Calu3 (cell line): ENCODE data around the gene TMEM92. TPM values are rescaled to one million over a fixed set of nuclear protein-coding genes. Genes with fewer than 3 reads are reported as not detected.

Experiments
- BruUV-seq: library from RNA; stranded (reverse); fragments of 400-500 nt; replicated peaks from 2 replicates; lab custom pipeline; 2021; lab: Mats Ljungman, UMichigan
- CTCF ChIA-PET: fragments of 300-600 bp; sonication (Branson Sonifier 250); formaldehyde crosslinking; loops from one replicate; lab custom pipeline; 2022; ENCODE audit warnings: antibody characterized with exemption; lab: Charles Lee
- DNase-seq: peaks from one replicate; pipeline ENCODE4 v3.0.0; 2022
- H3K27ac Mint-ChIP-seq: one replicate; pipeline ENCODE4 v1.8.0; 2022; ENCODE audit warnings: mixed read lengths; ENCODE audit not compliant: unreplicated experiment
- H3K27me3 Mint-ChIP-seq: one replicate; pipeline ENCODE4 v1.8.0; 2022; ENCODE audit warnings: mixed read lengths; ENCODE audit not compliant: unreplicated experiment
- H3K36me3 Mint-ChIP-seq: one replicate; pipeline ENCODE4 v1.8.0; 2022; ENCODE audit warnings: mild to moderate bottlenecking, moderate library complexity, mixed read lengths; ENCODE audit not compliant: insufficient read depth, unreplicated experiment
- H3K4me1 Mint-ChIP-seq: one replicate; pipeline ENCODE4 v1.8.0; 2022; ENCODE audit warnings: mild to moderate bottlenecking, low read depth, mixed read lengths; ENCODE audit not compliant: unreplicated experiment
- H3K4me3 Mint-ChIP-seq: one replicate; pipeline ENCODE4 v1.8.0; 2022; ENCODE audit warnings: mild to moderate bottlenecking, low read depth, moderate library complexity, mixed read lengths; ENCODE audit not compliant: unreplicated experiment
- H3K9me3 Mint-ChIP-seq: one replicate; pipeline ENCODE4 v1.8.0; 2022; ENCODE audit warnings: low read depth, mixed read lengths; ENCODE audit not compliant: unreplicated experiment
- intact Hi-C: fragments of 100-400 bp; cut with micrococcal nuclease; formaldehyde crosslinking; loops from one replicate; pipeline ENCODE4 v1.10.0; 2022; ENCODE audit not compliant: unreplicated experiment
- total RNA-seq: library from RNA; stranded (reverse); gene quantifications from 2 replicates; pipeline ENCODE4 v1.2.3, GENCODE V29; 2022
- TF ChIP-seq, protein P1 (sequence below): fragments of 200-600 bp; IDR thresholded peaks from one replicate; pipeline ENCODE4 v1.8.0; 2022; ENCODE audit warnings: antibody characterized with exemption; ENCODE audit not compliant: unreplicated experiment

Gene TMEM92
- total RNA-seq, 1 experiment from 2014 or later, result 4.8 TPM

DNA sequence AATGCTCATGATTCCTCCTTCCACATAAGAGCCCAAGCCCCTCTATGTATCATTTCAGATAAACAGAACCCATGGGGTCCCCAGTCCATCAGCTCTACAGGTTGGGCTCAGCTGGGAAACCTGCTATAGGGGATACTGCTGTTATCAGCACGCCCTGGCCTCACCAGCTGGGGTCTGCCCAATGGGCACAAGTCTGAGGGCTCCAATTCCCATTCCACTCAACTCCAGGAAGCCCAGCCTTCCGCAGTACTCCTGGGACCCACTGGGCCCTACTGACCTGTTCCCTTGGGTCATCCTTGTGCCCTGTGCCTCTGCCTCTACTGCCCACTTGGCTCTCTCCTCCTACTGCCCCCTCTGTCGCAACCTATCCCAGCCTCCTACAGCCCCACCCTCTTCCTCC is 55.5 kb downstream of the TMEM92 start:
- no TSS peak for BruUV-seq
- CTCF ChIA-PET, result interaction anchor here (0.9 kb wide), 1 partner anchor 16 kb away, joined by 3 read pairs; the partner anchor contains the start of gene XYLT2
- DNase-seq, result no peak
- H3K4me1 Mint-ChIP-seq, result no peaks in the 10 kb centered on the region
- no peaks in the 10 kb centered on the region for H3K9me3 Mint-ChIP-seq
- TF ChIP-seq, protein P1, sequence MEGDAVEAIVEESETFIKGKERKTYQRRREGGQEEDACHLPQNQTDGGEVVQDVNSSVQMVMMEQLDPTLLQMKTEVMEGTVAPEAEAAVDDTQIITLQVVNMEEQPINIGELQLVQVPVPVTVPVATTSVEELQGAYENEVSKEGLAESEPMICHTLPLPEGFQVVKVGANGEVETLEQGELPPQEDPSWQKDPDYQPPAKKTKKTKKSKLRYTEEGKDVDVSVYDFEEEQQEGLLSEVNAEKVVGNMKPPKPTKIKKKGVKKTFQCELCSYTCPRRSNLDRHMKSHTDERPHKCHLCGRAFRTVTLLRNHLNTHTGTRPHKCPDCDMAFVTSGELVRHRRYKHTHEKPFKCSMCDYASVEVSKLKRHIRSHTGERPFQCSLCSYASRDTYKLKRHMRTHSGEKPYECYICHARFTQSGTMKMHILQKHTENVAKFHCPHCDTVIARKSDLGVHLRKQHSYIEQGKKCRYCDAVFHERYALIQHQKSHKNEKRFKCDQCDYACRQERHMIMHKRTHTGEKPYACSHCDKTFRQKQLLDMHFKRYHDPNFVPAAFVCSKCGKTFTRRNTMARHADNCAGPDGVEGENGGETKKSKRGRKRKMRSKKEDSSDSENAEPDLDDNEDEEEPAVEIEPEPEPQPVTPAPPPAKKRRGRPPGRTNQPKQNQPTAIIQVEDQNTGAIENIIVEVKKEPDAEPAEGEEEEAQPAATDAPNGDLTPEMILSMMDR, result no peak
- no peak overlapping the region for H3K4me3 Mint-ChIP-seq
- intact Hi-C loops, result no loop called here
- H3K27me3 Mint-ChIP-seq, result peaks cover 73% of the 10 kb centered on the region
- H3K36me3 Mint-ChIP-seq, result no peaks in the 10 kb centered on the region
- no peak overlapping the region for H3K27ac Mint-ChIP-seq

DNA sequence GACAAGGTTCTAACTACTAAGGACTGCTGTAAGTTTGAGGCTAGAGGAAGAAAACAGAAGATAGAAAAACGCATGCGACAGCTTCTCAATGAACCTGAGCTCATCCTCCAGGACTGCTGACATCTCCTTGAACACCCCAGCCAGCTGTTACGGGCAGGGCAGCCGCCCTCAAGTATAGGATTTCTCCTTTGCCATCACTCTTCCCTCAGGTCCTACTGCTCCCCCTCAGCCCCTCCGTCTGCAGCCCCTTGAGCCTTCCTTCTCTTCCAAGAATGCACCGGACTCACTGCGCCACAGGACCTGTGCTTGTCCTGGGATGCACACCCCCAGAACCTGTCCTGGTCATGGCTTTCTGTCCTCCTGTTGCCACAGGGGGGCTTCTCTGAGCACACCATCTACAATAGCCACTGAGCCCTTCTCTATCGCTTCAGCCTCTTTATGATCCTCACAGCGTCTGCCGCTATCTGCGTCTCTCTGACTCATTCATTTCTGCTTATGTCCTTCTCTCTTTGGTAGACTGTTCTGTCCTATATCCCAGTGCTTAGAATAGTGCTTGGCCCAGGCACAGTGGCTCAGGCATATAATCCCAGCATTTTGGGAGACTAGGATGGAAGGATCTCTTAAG is 56.0 kb downstream of the TMEM92 start:
- CTCF ChIA-PET, result interaction anchor here (1.2 kb wide), 1 partner anchor 202 kb away, joined by 4 read pairs; the partner anchor contains the start of gene EPN3
- Mint-ChIP-seq H3K27me3 (peaks cover 73% of the 10 kb centered on the region), H3K4me1 (no peaks in the 10 kb centered on the region), H3K27ac (no peak overlapping the region), H3K36me3 (no peaks in the 10 kb centered on the region), H3K4me3 (no peak overlapping the region), H3K9me3 (no peaks in the 10 kb centered on the region)
- intact Hi-C loops, result no loop called here
- no peak for DNase-seq
- TF ChIP-seq, protein P1, result no peak
- BruUV-seq, result no TSS peak

Other genes starting within 250 kb of the TMEM92 start
- gene ITGA3, start 218.4 kb upstream of the TMEM92 start, total RNA-seq, result 539 and 709 TPM in 2 replicates
- gene PDK2, start 179.1 kb upstream of the TMEM92 start, total RNA-seq, result 29.5 and 39.1 TPM in 2 replicates
- gene SAMD14, start 144.3 kb upstream of the TMEM92 start, total RNA-seq, result not detected in 2 replicates
- gene PPP1R9B, start 123.8 kb upstream of the TMEM92 start, total RNA-seq, result 74.3 and 89.7 TPM in 2 replicates
- gene SGCA, start 108.5 kb upstream of the TMEM92 start, total RNA-seq, result not detected in 2 replicates
- gene COL1A1, start 72.8 kb upstream of the TMEM92 start, total RNA-seq, result 5.5 and 9.4 TPM in 2 replicates
- gene XYLT2, start 71.7 kb downstream of the TMEM92 start, total RNA-seq, result 44.3 and 49.3 TPM in 2 replicates
- 79.0 and 84.0 TPM in 2 replicates for gene MRPL27, start 98.7 kb downstream of the TMEM92 start, total RNA-seq
- 32.6 and 33.5 TPM in 2 replicates for gene EME1, start 98.8 kb downstream of the TMEM92 start, total RNA-seq
- 205 and 212 TPM in 2 replicates for gene LRRC59, start 123.1 kb downstream of the TMEM92 start, total RNA-seq
- gene ACSF2, start 151.8 kb downstream of the TMEM92 start, total RNA-seq, result 148 and 156 TPM in 2 replicates
- not detected in 2 replicates for gene CHAD, start 194.4 kb downstream of the TMEM92 start, total RNA-seq
- 42.6 and 51.1 TPM in 2 replicates for gene RSAD1, start 204.4 kb downstream of the TMEM92 start, total RNA-seq
- 0.52 and 1.0 TPM in 2 replicates for gene MYCBPAP, start 234.0 kb downstream of the TMEM92 start, total RNA-seq